K562 (cell line): ENCODE measurements around the gene ANKRD24. TPM values are rescaled to one million over a fixed set of nuclear protein-coding genes. Genes with fewer than 3 reads are reported as not detected.

Experiments
- CBX2 ChIP-seq: fragments of 200-600 bp; sonication (generic); IDR thresholded peaks from one replicate; pipeline ENCODE4 v1.6.1; 2012; ENCODE audit warnings: mild to moderate bottlenecking, low read length, inconsistent platforms; ENCODE audit not compliant: insufficient read depth, poor library complexity, severe bottlenecking
- CLOCK ChIP-seq: fragments of 250-450 bp; sonication (Bioruptor Pico); IDR thresholded peaks from 2 replicates; pipeline ENCODE4 v1.4.0; 2020; ENCODE audit warnings: mild to moderate bottlenecking, moderate library complexity, borderline replicate concordance
- ELK1 ChIP-seq: sonication (generic); formaldehyde crosslinking; IDR thresholded peaks from 2 replicates; pipeline ENCODE4 v1.8.1; 2022; ENCODE audit warnings: missing genetic modification reagents
- FOXK1 ChIP-seq: sonication (generic); formaldehyde crosslinking; IDR thresholded peaks from 2 replicates; pipeline ENCODE4 v1.8.0; 2022; ENCODE audit warnings: missing genetic modification reagents, mild to moderate bottlenecking, borderline replicate concordance
- NCOA4 ChIP-seq: fragments of 450-650 bp; IDR thresholded peaks from 2 replicates; pipeline ENCODE4 v1.6.1; 2018; ENCODE audit warnings: mild to moderate bottlenecking; ENCODE audit not compliant: partially characterized antibody
- NELFE ChIP-seq: IDR thresholded peaks from 2 replicates; pipeline ENCODE4 v1.6.1; 2011; ENCODE audit warnings: mild to moderate bottlenecking; ENCODE audit not compliant: insufficient read depth, insufficient read length
- NUFIP1 ChIP-seq: fragments of 450-650 bp; IDR thresholded peaks from 2 replicates; pipeline ENCODE4 v1.6.1; 2018; ENCODE audit not compliant: partially characterized antibody
- PRPF4 ChIP-seq: fragments of 200-400 bp; formaldehyde crosslinking; IDR thresholded peaks from one replicate; pipeline ENCODE4 v1.6.1; 2017; ENCODE audit warnings: low read length, low read depth, mild to moderate bottlenecking; ENCODE audit not compliant: insufficient read depth, poor library complexity, severe bottlenecking
- RBM22 ChIP-seq: fragments of 200-400 bp; formaldehyde crosslinking; IDR thresholded peaks from 2 replicates; pipeline ENCODE4 v1.6.1; 2018; ENCODE audit warnings: low read length, low read depth; ENCODE audit not compliant: poor library complexity, severe bottlenecking
- RBM25 ChIP-seq: fragments of 200-400 bp; formaldehyde crosslinking; IDR thresholded peaks from 2 replicates; pipeline ENCODE4 v1.6.1; 2018; ENCODE audit warnings: low read length, low read depth, moderate library complexity; ENCODE audit not compliant: severe bottlenecking
- RERE ChIP-seq: sonication (generic); formaldehyde crosslinking; IDR thresholded peaks from 2 replicates; pipeline ENCODE4 v1.8.0; 2023; ENCODE audit warnings: missing genetic modification reagents, mild to moderate bottlenecking, borderline replicate concordance
- RHOXF2B ChIP-seq: fragments of 250-450 bp; sonication (Bioruptor Pico); conservative IDR thresholded peaks from 2 replicates; pipeline ENCODE4 v1.5.1; 2021
- SMC3 ChIP-seq: conservative IDR thresholded peaks from 2 replicates; pipeline ENCODE4 v1.6.1; 2011; ENCODE audit warnings: low read depth, low read length, improper control_type of control experiment; ENCODE audit not compliant: insufficient read depth
- SRSF3 ChIP-seq: fragments of 200-400 bp; formaldehyde crosslinking; IDR thresholded peaks from 2 replicates; pipeline ENCODE4 v1.6.1; 2016; ENCODE audit warnings: mild to moderate bottlenecking, low read length, moderate library complexity; ENCODE audit not compliant: insufficient read depth
- TRIM25 ChIP-seq: fragments of 450-650 bp; IDR thresholded peaks from 2 replicates; pipeline ENCODE4 v1.7.0; 2016; ENCODE audit warnings: borderline replicate concordance
- ZFP36 ChIP-seq: fragments of 150-350 bp; IDR thresholded peaks from 2 replicates; pipeline ENCODE4 v1.6.1; 2018; ENCODE audit warnings: low read length, low read depth; ENCODE audit not compliant: partially characterized antibody
- ZKSCAN3 ChIP-seq: fragments of 250-450 bp; sonication (Bioruptor Pico); IDR thresholded peaks from 2 replicates; pipeline ENCODE4 v1.4.0; 2020
- polyA plus RNA-seq, 8 experiments: library from polyadenylated mRNA; depleted of rRNA in 4 of 8; stranded (reverse) in 5 of 8; unstranded in 3 of 8; fragments of >200 nt; fragmentation: Nextera tagmentation in 2 of 8; fragmentation: Illumina TruSeq in 1 of 8; extraction: Ambion mirVana in 2 of 8; extraction: Trizol in 1 of 8; gene quantifications; 2 replicates each; pipeline versions ENCODE4 v1.2.1 to v1.2.3, GENCODE V29; 2011 to 2014; ENCODE audit warnings: inconsistent platforms in 1 of 8, missing spikeins in 1 of 8
- total RNA-seq, 7 experiments: library from RNA; depleted of rRNA in 6 of 7; stranded (reverse); fragments of >200 nt in 6 of 7; fragmentation: Illumina TruSeq in 2 of 7; extraction: Trizol in 2 of 7; gene quantifications; 2 replicates each; pipeline versions ENCODE4 v1.2.1 to v1.2.3, GENCODE V29; 2011 to 2021; ENCODE audit warnings: low replicate concordance in 1 of 7

ANKRD24 gene
- total and polyA plus RNA-seq, 9 of the 15 experiments (the other 6 are each of a cell fraction or from before 2014, with no cell fraction given), result 0.07 to 0.12 (median 0.09) TPM; not detected in 5

GRCh38 chr19:4227771-4228170, 45.3 kb downstream of the ANKRD24 start (continued):
- no peak for TF ChIP-seq RBM22
- TF ChIP-seq NCOA4, result peak; percentile 20
- TF ChIP-seq PRPF4, result no peak
- no peak for TF ChIP-seq ELK1
- no peak for TF ChIP-seq RERE (CRISPR knock-in tag)
- TF ChIP-seq CBX2, result no peak
- TF ChIP-seq RHOXF2B (CRISPR knock-in tag), result no peak
- TF ChIP-seq ZFP36, result no peak
- TF ChIP-seq ZKSCAN3, result no peak
- no peak for TF ChIP-seq SMC3
- TF ChIP-seq TRIM25, result no peak
- TF ChIP-seq CLOCK (CRISPR knock-in tag), result no peak
- no peak for TF ChIP-seq FOXK1 (CRISPR knock-in tag)
- no peak for TF ChIP-seq NELFE
- TF ChIP-seq SRSF3, result no peak
- TF ChIP-seq NUFIP1, result no peak
- TF ChIP-seq RBM25, result no peak
